H1 (cell line): ENCODE data around the gene EIF5A2. TPM values are rescaled to one million over a fixed set of nuclear protein-coding genes. Genes with fewer than 3 reads are reported as not detected.

Experiments used
- CTCF ChIA-PET: fragments of 300-600 bp; sonication (Branson Sonifier 250); formaldehyde crosslinking; loops from one replicate; lab custom pipeline; 2021; ENCODE audit not compliant: partially characterized antibody; lab: Charles Lee
- POLR2A ChIA-PET: fragments of 300-600 bp; sonication (Branson Sonifier 250); formaldehyde crosslinking; loops from one replicate; lab custom pipeline; 2021; ENCODE audit warnings: inconsistent platforms; ENCODE audit not compliant: partially characterized antibody; lab: Charles Lee
- DNase-seq, 2 experiments: peaks; one replicate each; pipeline versions ENCODE4 v3.0.0 to v3.0.0-alpha.2; 2010 to 2022; ENCODE audit warnings: low spot score in 2 of 2, low read depth in 1 of 2, mixed read lengths in 1 of 2
- FAIRE-seq: peaks from 2 replicates; lab custom pipeline; 2011; peaks lifted over from hg19 to GRCh38; lab: Jason Lieb, UNC
- H2AFZ ChIP-seq: 2 replicates; pipeline ENCODE4 v1.8.1; 2012; ENCODE audit warnings: low read length, inconsistent platforms
- H2AK5ac ChIP-seq: 2 replicates; pipeline ENCODE4 v1.6.1; 2013; ENCODE audit warnings: low read depth, low read length
- H2BK120ac ChIP-seq: replicated peaks from 2 replicates; pipeline ENCODE3; 2013; ENCODE audit warnings: low read depth, low read length, inconsistent platforms
- H2BK12ac ChIP-seq: 2 replicates; pipeline ENCODE4 v1.6.1; 2013; ENCODE audit warnings: low read depth, low read length
- H2BK15ac ChIP-seq: 2 replicates; pipeline ENCODE4 v1.6.1; 2013; ENCODE audit warnings: low read length
- H2BK20ac ChIP-seq: 2 replicates; pipeline ENCODE4 v1.6.1; 2013; ENCODE audit warnings: low read length
- H2BK5ac ChIP-seq: 2 replicates; pipeline ENCODE4 v1.6.1; 2013; ENCODE audit warnings: low read depth, low read length
- H3K14ac ChIP-seq: 2 replicates; pipeline ENCODE4 v1.6.1; 2013; ENCODE audit warnings: inconsistent platforms; ENCODE audit not compliant: insufficient read length
- H3K18ac ChIP-seq: 2 replicates; pipeline ENCODE4 v1.6.1; 2013; ENCODE audit warnings: low read length; ENCODE audit errors: extremely low read depth
- H3K23ac ChIP-seq: 2 replicates; pipeline ENCODE4 v1.6.1; 2013; ENCODE audit warnings: inconsistent platforms; ENCODE audit not compliant: insufficient read length
- H3K23me2 ChIP-seq: 2 replicates; pipeline ENCODE4 v1.6.1; 2013; ENCODE audit warnings: low read depth, low read length
- H3K27ac ChIP-seq: 2 replicates; pipeline ENCODE4 v1.6.1; 2011; ENCODE audit warnings: low read depth, low read length, inconsistent platforms
- H3K27me3 ChIP-seq, 4 experiments: replicated peaks in 1 of 4; 1 replicate in 1 of 4; 2 replicates in 3 of 4; pipeline versions ENCODE4 v1.6.1 to v1.8.1; 2011 to 2013; ENCODE audit warnings: low read length in 3 of 4, mild to moderate bottlenecking in 3 of 4, inconsistent platforms in 2 of 4, mixed read lengths in 2 of 4, moderate library complexity in 1 of 4; ENCODE audit not compliant: control insufficient read depth in 3 of 4, insufficient read depth in 3 of 4; ENCODE audit errors: extremely low read depth in 1 of 4
- H3K36me3 ChIP-seq, 4 experiments: 2 replicates each; pipeline versions ENCODE4 v1.6.1 to v1.8.1; 2011 to 2013; ENCODE audit warnings: mild to moderate bottlenecking in 4 of 4, low read length in 3 of 4, moderate library complexity in 2 of 4, control low read depth in 1 of 4, inconsistent platforms in 1 of 4; ENCODE audit not compliant: insufficient read depth in 4 of 4, control insufficient read depth in 2 of 4
- H3K4ac ChIP-seq: replicated peaks from 2 replicates; pipeline ENCODE3; 2013; ENCODE audit warnings: low read length, low read depth, mixed read lengths, inconsistent platforms; ENCODE audit not compliant: insufficient read length
- H3K4me1 ChIP-seq, 4 experiments: replicated peaks in 1 of 4; 1 replicate in 1 of 4; 2 replicates in 3 of 4; pipeline versions ENCODE4 v1.6.1 to v1.8.1; 2011 to 2013; ENCODE audit warnings: low read length in 3 of 4, inconsistent platforms in 2 of 4, mixed read lengths in 1 of 4; ENCODE audit not compliant: insufficient read depth in 4 of 4, control insufficient read depth in 3 of 4
- H3K4me2 ChIP-seq, 2 experiments: 2 replicates each; pipeline versions ENCODE4 v1.6.1 to v1.8.1; 2011 to 2013; ENCODE audit warnings: low read depth in 2 of 2, low read length in 2 of 2, control low read depth in 1 of 2, inconsistent platforms in 1 of 2, mild to moderate bottlenecking in 1 of 2; ENCODE audit not compliant: insufficient read depth in 1 of 2
- H3K4me3 ChIP-seq, 4 experiments: fragments of 200-600, 300-600 bp in 1 of 4; sonication (generic), shearing (Covaris generic), sonication (Bioruptor Twin) in 1 of 4; 2 replicates each; pipeline versions ENCODE4 v1.5.1 to v1.8.1; 2011 to 2016; ENCODE audit warnings: low read length in 4 of 4, low read depth in 3 of 4, control low read depth in 2 of 4, inconsistent platforms in 2 of 4, mild to moderate bottlenecking in 2 of 4, mixed read lengths in 1 of 4, moderate library complexity in 1 of 4; ENCODE audit not compliant: insufficient read depth in 2 of 4; ENCODE audit errors: extremely low read depth in 1 of 4
- H3K56ac ChIP-seq: replicated peaks from 2 replicates; pipeline ENCODE3; 2013; ENCODE audit warnings: low read depth, mild to moderate bottlenecking, mixed read lengths, low read length, inconsistent platforms; ENCODE audit not compliant: insufficient read length
- H3K79me1 ChIP-seq: 2 replicates; pipeline ENCODE4 v1.6.1; 2013; ENCODE audit warnings: low read depth, low read length, control low read depth
- H3K79me2 ChIP-seq, 2 experiments: 2 replicates each; pipeline versions ENCODE4 v1.6.1 to v1.8.1; 2012 to 2013; ENCODE audit warnings: low read length in 2 of 2, mild to moderate bottlenecking in 2 of 2, inconsistent platforms in 1 of 2; ENCODE audit not compliant: insufficient read depth in 2 of 2, control insufficient read depth in 1 of 2
- H3K9ac ChIP-seq, 4 experiments: replicated peaks in 1 of 4; 1 replicate in 1 of 4; 2 replicates in 3 of 4; pipeline versions ENCODE4 v1.6.1 to v1.8.1; 2011 to 2013; ENCODE audit warnings: low read depth in 3 of 4, low read length in 3 of 4, control low read depth in 2 of 4, mild to moderate bottlenecking in 2 of 4, moderate library complexity in 2 of 4, inconsistent platforms in 1 of 4; ENCODE audit errors: extremely low read depth in 1 of 4
- H3K9me3 ChIP-seq, 2 experiments: 2 replicates each; pipeline versions ENCODE4 v1.6.1 to v1.8.1; 2012 to 2013; ENCODE audit warnings: mild to moderate bottlenecking in 2 of 2, moderate library complexity in 2 of 2, control low read depth in 1 of 2, inconsistent platforms in 1 of 2, low read depth in 1 of 2, low read length in 1 of 2, mixed read lengths in 1 of 2; ENCODE audit not compliant: insufficient read depth in 2 of 2
- H4K20me1 ChIP-seq, 2 experiments: replicated peaks in 1 of 2; 2 replicates each; pipeline versions ENCODE3 to v1.8.1; 2011 to 2013; ENCODE audit warnings: inconsistent platforms in 2 of 2, low read length in 2 of 2, mild to moderate bottlenecking in 1 of 2; ENCODE audit not compliant: insufficient read depth in 2 of 2, control insufficient read depth in 1 of 2
- H4K5ac ChIP-seq: 2 replicates; pipeline ENCODE4 v1.6.1; 2013; ENCODE audit warnings: low read length, low read depth, mixed read lengths, inconsistent platforms; ENCODE audit not compliant: insufficient read length
- H4K8ac ChIP-seq: 2 replicates; pipeline ENCODE4 v1.8.0; 2013; ENCODE audit warnings: mild to moderate bottlenecking, moderate library complexity, low read length, inconsistent platforms; ENCODE audit not compliant: insufficient read depth; ENCODE audit errors: extremely low read depth
- H4K91ac ChIP-seq: replicated peaks from 2 replicates; pipeline ENCODE3; 2013; ENCODE audit warnings: low read length, mixed read lengths, inconsistent platforms; ENCODE audit not compliant: insufficient read length
- BACH1 ChIP-seq: IDR thresholded peaks from 2 replicates; pipeline ENCODE4 v1.6.1; 2012; ENCODE audit warnings: low read length, improper control_type of control experiment
- CBX5 ChIP-seq: fragments of 300-800, 300-1000 bp; sonication (generic); IDR thresholded peaks from 2 replicates; pipeline ENCODE4 v1.7.1; 2016; ENCODE audit warnings: antibody characterized with exemption, low read length, low read depth
- CEBPB ChIP-seq: IDR thresholded peaks from 2 replicates; pipeline ENCODE4 v1.6.1; 2012; ENCODE audit warnings: low read depth, low read length
- CTCF ChIP-seq, 3 experiments: IDR thresholded peaks; 1 replicate in 2 of 3; 2 replicates in 1 of 3; pipeline versions ENCODE4 v1.5.1 to v1.6.1; 2011; ENCODE audit warnings: low read length in 3 of 3, mild to moderate bottlenecking in 3 of 3, inconsistent platforms in 2 of 3, low read depth in 1 of 3, moderate library complexity in 1 of 3; ENCODE audit not compliant: insufficient read depth in 1 of 3; ENCODE audit errors: control extremely low read depth in 1 of 3
- EGR1 ChIP-seq: IDR thresholded peaks from 2 replicates; pipeline ENCODE4 v1.6.1; 2011; ENCODE audit warnings: low read depth, low read length, borderline replicate concordance
- HDAC6 ChIP-seq: IDR thresholded peaks from one replicate; pipeline ENCODE4 v1.7.1; 2012; ENCODE audit warnings: low read depth, mild to moderate bottlenecking, inconsistent platforms, low read length, moderate library complexity
- JUND ChIP-seq: IDR thresholded peaks from 2 replicates; pipeline ENCODE4 v1.6.1; 2011; ENCODE audit warnings: mild to moderate bottlenecking, improper control_type of control experiment, low read length
- KDM4A ChIP-seq: IDR thresholded peaks from one replicate; pipeline ENCODE4 v1.7.1; 2012; ENCODE audit warnings: low read depth, mild to moderate bottlenecking, moderate library complexity, low read length, inconsistent platforms; ENCODE audit not compliant: severe bottlenecking
- MAFK ChIP-seq: IDR thresholded peaks from 2 replicates; pipeline ENCODE4 v1.6.1; 2012; ENCODE audit warnings: low read depth, mild to moderate bottlenecking, improper control_type of control experiment, low read length
- RXRA ChIP-seq: IDR thresholded peaks from 2 replicates; pipeline ENCODE4 v1.6.1; 2011; ENCODE audit warnings: low read depth, mild to moderate bottlenecking, low read length, moderate library complexity; ENCODE audit not compliant: insufficient read depth
- SIRT6 ChIP-seq: IDR thresholded peaks from one replicate; pipeline ENCODE4 v1.7.1; 2012; ENCODE audit warnings: low read length, inconsistent platforms
- TBP ChIP-seq: IDR thresholded peaks from 2 replicates; pipeline ENCODE4 v1.6.1; 2011; ENCODE audit warnings: low read depth, low read length, improper control_type of control experiment
- WGBS, 2 experiments: shearing (Covaris generic) in 1 of 2; methylation state at CpG; one replicate each; pipeline versions ENCODE4 v1.1.6 to v1.1.7; 2013 to 2015; ENCODE audit warnings: low lambda C conversion rate in 2 of 2, mixed read lengths in 2 of 2, inconsistent platforms in 1 of 2, low coverage in 1 of 2, missing lambda C conversion rate in 1 of 2; ENCODE audit not compliant: insufficient replicate concordance in 2 of 2, insufficient coverage in 1 of 2, insufficient read length in 1 of 2; ENCODE audit errors: extremely low coverage in 1 of 2, missing lambda C conversion rate in 1 of 2; 5-methylcytosine and 5-hydroxymethylcytosine counted together
- polyA plus RNA-seq, 7 experiments: library from polyadenylated mRNA; depleted of rRNA in 3 of 7; stranded (reverse) in 5 of 7; unstranded in 2 of 7; fragments of >200 nt in 5 of 7; fragments of 200-250 nt in 2 of 7; gene quantifications; 1 replicate in 5 of 7; 2 replicates in 1 of 7; 4 replicates in 1 of 7; pipeline versions ENCODE4 v1.2.1 to v1.2.3, GENCODE V29; 2011 to 2013; ENCODE audit warnings: missing spikeins in 2 of 7, mixed read lengths in 2 of 7
- total RNA-seq: library from RNA; stranded (reverse); fragmentation: NEBNext Ultra II Directional; extraction: Animal tissue kit (Norgen Biotek cat#: 25700); gene quantifications from 2 replicates; pipeline ENCODE4 v1.2.1, GENCODE V29; 2021

The EIF5A2 gene
- total and polyA plus RNA-seq, 2 of the 8 experiments (the other 6 are each of a cell fraction or from before 2014, with no cell fraction given) = 1.5 to 15.0 TPM

GRCh38 chr3:170911051-170911450 is 2.6 kb upstream of the EIF5A2 start:
- 92% methylated on average over 3 of the region's 3 CpGs; no CpG with 5 or more reads in 1 of the 2 experiments for WGBS, 2 experiments
- H3K4me3 ChIP-seq = no peak overlapping the region
- H3K9me3 ChIP-seq = peaks cover 15 to 16% of the 10 kb centered on the region in 2 experiments
- no peaks in the 10 kb centered on the region for H3K36me3 ChIP-seq
- H3K56ac ChIP-seq = no peak overlapping the region
- H2BK5ac ChIP-seq = no peak overlapping the region
- H3K18ac ChIP-seq = no peak overlapping the region
- no peak overlapping the region for H2AFZ ChIP-seq
- ChIA-PET POLR2A (no interaction called here), CTCF (no interaction called here)
- H3K27ac ChIP-seq = no peak overlapping the region
- H3K27me3 ChIP-seq = peaks cover 0 to 17% (median 12%) of the 10 kb centered on the region in 4 experiments; a peak in 6 of 7 replicates
- no peak overlapping the region for H4K91ac ChIP-seq
- H3K23me2 ChIP-seq = peaks cover 7% of the 10 kb centered on the region
- H4K8ac ChIP-seq = no peak overlapping the region
- DNase-seq (no peak), FAIRE-seq (no peak)
- H4K20me1 ChIP-seq = peaks cover 0 to 4% of the 10 kb centered on the region in 2 experiments
- H3K4me1 ChIP-seq = peaks cover 0 to 5% (median 2%) of the 10 kb centered on the region in 4 experiments; a peak in 3 of 7 replicates
- no peak overlapping the region for H2BK20ac ChIP-seq
- H2AK5ac ChIP-seq = no peak overlapping the region
- no peak overlapping the region for H3K14ac ChIP-seq
- H2BK15ac ChIP-seq = no peak overlapping the region
- H3K4ac ChIP-seq = no peak overlapping the region
- no peaks in the 10 kb centered on the region; the same call in 1 of the 2 replicates for H3K79me1 ChIP-seq
- no peak overlapping the region for H3K9ac ChIP-seq
- H2BK12ac ChIP-seq = no peak overlapping the region
- H3K79me2 ChIP-seq = no peaks in the 10 kb centered on the region
- no peak overlapping the region for H4K5ac ChIP-seq
- no peak overlapping the region for H3K4me2 ChIP-seq
- no peak overlapping the region for H3K23ac ChIP-seq
- no peak overlapping the region for H2BK120ac ChIP-seq
- no peak for TF ChIP-seq CBX5
- no peak for TF ChIP-seq HDAC6
- no peak for TF ChIP-seq CEBPB
- TF ChIP-seq MAFK = no peak
- no peak for TF ChIP-seq JUND
- no peak for TF ChIP-seq RXRA
- no peak for TF ChIP-seq BACH1
- no peak for TF ChIP-seq EGR1
- TF ChIP-seq SIRT6 = no peak
- no peak for TF ChIP-seq TBP
- no peak for TF ChIP-seq CTCF (IDR thresholded peaks at IDR 0.05; ENCODE audit: control extremely low read depth in 1 of 3, insufficient read depth in 1 of 3, low read depth in 1 of 3, low read length in 3 of 3)
- TF ChIP-seq KDM4A = no peak
